Mesothelial cell of epicardium (in vitro differentiated cells): ENCODE data around the gene CHCHD2. TPM values are rescaled to one million over a fixed set of nuclear protein-coding genes. Genes with fewer than 3 reads are reported as not detected.

Source experiments
- DNase-seq, 2 experiments: peaks; one replicate each; pipeline ENCODE4 v3.0.0; 2021; ENCODE audit warnings: low spot score in 2 of 2; ENCODE audit not compliant: unreplicated experiment in 2 of 2
- H3K27ac Mint-ChIP-seq: 2 replicates; pipeline ENCODE4 v1.8.0; 2021; ENCODE audit warnings: mixed read lengths
- H3K27me3 Mint-ChIP-seq: 2 replicates; pipeline ENCODE4 v1.8.0; 2021; ENCODE audit warnings: low read depth, mixed read lengths
- H3K36me3 Mint-ChIP-seq: 2 replicates; pipeline ENCODE4 v1.8.0; 2021; ENCODE audit warnings: mixed read lengths
- H3K4me1 Mint-ChIP-seq: 2 replicates; pipeline ENCODE4 v1.8.0; 2021; ENCODE audit warnings: mixed read lengths
- H3K4me3 Mint-ChIP-seq: 2 replicates; pipeline ENCODE4 v1.8.0; 2021; ENCODE audit warnings: mild to moderate bottlenecking, moderate library complexity, mixed read lengths
- H3K9me3 Mint-ChIP-seq: 2 replicates; pipeline ENCODE4 v1.8.0; 2021; ENCODE audit warnings: mixed read lengths
- total RNA-seq: library from RNA; stranded (reverse); gene quantifications from 3 replicates; pipeline ENCODE4 v1.2.1, GENCODE V29; 2021
- TF ChIP-seq, protein P1 (sequence below): fragments of 200-600 bp; sonication (generic); IDR thresholded peaks from one replicate; pipeline ENCODE4 v1.5.0; 2021; ENCODE audit warnings: antibody characterized with exemption; ENCODE audit not compliant: unreplicated experiment

Gene CHCHD2
- total RNA-seq, 1 donor from 2014 or later = 195 TPM

DNA sequence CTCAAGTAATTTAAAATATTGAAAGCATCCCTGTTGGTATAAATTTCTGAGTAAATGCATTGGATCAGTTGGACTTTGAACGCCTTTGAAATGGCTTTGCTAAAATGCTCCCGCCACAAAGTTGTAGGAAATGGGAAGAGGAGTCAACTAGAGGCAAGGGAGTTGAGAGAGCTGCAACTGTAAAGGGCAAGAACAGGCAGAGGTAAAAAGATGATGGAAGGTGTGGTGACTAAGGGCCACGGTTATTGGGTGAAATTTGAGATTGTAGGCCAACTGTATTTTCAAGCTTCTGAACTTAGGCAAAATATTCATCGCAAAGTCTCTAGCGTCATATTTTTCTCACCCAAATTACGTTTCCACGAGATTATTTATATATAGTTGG lies 42.8 kb downstream of the CHCHD2 start:
- no peak for DNase-seq
- TF ChIP-seq, protein P1, sequence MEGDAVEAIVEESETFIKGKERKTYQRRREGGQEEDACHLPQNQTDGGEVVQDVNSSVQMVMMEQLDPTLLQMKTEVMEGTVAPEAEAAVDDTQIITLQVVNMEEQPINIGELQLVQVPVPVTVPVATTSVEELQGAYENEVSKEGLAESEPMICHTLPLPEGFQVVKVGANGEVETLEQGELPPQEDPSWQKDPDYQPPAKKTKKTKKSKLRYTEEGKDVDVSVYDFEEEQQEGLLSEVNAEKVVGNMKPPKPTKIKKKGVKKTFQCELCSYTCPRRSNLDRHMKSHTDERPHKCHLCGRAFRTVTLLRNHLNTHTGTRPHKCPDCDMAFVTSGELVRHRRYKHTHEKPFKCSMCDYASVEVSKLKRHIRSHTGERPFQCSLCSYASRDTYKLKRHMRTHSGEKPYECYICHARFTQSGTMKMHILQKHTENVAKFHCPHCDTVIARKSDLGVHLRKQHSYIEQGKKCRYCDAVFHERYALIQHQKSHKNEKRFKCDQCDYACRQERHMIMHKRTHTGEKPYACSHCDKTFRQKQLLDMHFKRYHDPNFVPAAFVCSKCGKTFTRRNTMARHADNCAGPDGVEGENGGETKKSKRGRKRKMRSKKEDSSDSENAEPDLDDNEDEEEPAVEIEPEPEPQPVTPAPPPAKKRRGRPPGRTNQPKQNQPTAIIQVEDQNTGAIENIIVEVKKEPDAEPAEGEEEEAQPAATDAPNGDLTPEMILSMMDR = no peak
- Mint-ChIP-seq H3K9me3 (no peaks in the 10 kb centered on the region), H3K36me3 (peaks cover 26% of the 10 kb centered on the region), H3K27ac (peak overlapping the region; percentile 98), H3K27me3 (no peaks in the 10 kb centered on the region), H3K4me1 (peaks cover 22% of the 10 kb centered on the region), H3K4me3 (peak overlapping the region; percentile 94)

DNA sequence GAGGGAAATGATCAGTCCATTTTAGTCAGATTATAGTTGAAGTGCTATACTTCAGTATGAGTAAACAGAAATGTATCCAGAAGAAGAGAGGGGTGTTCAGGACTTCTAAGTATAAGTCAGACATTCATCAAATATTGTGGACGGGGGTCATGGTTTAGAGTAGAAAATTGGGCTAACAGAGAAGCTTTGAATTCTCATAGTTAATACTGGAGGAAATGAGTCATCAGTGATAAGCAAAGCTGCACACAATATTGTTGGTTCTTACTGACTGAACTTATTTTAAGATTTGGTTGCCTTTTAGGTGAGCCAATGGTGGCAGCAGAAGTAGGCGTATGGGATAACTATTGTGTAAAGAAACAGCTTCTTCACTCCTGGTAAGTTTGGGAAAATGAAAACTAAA lies 43.9 kb downstream of the CHCHD2 start:
- TF ChIP-seq, protein P1 = no peak
- no peaks in the 10 kb centered on the region for H3K27me3 Mint-ChIP-seq
- no peak overlapping the region for H3K4me3 Mint-ChIP-seq
- no peak for DNase-seq
- peak overlapping the region; percentile 98 for H3K27ac Mint-ChIP-seq
- H3K9me3 Mint-ChIP-seq = no peaks in the 10 kb centered on the region
- H3K36me3 Mint-ChIP-seq = peaks cover 33% of the 10 kb centered on the region
- H3K4me1 Mint-ChIP-seq = peaks cover 22% of the 10 kb centered on the region

DNA sequence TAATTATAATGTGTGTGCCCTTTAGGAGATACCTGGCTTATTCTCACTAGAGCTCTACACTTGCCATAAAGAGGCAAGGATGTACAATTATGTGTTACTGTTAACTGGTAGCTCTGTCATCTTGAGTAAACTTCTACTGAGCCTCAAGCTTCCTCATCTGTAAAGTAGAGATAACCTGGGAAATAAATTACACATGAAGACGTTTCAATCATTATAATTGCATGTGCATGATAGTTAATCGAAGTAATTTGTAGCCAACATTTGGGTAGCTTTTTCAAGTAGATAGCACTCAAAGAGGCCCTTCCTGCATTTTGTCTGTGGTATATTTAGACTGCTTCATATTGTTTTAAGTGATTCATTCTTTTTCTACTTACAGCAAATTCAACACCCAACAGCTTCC lies 52.3 kb downstream of the CHCHD2 start:
- Mint-ChIP-seq H3K4me1 (peaks cover 28% of the 10 kb centered on the region), H3K27ac (no peak overlapping the region), H3K36me3 (peaks cover 18% of the 10 kb centered on the region), H3K4me3 (no peak overlapping the region), H3K9me3 (no peaks in the 10 kb centered on the region), H3K27me3 (no peaks in the 10 kb centered on the region)
- DNase-seq = no peak
- TF ChIP-seq, protein P1 = no peak

DNA sequence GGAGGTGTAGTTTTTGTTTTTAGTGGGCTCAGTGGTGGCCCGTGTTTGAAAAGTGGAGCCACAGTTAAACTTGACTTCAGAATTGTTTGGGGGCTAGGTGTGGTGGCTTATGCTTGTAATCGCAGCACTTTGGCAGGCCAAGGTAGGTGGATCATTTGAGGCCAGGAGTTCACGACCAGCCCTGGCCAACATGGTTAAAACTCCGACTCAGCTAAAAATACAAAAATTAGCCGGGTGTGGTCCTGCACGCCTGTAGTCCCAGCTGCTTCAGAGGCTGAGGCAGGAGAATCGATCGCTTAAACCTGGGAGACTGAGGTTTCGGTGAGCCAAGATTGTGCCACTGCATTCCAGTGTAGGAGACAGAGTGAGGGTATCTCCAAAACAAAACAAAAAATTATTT lies 52.9 kb downstream of the CHCHD2 start:
- Mint-ChIP-seq H3K27me3 (no peaks in the 10 kb centered on the region), H3K9me3 (no peaks in the 10 kb centered on the region), H3K27ac (peak overlapping the region; percentile 96), H3K4me3 (peak overlapping the region; percentile 66), H3K4me1 (peaks cover 34% of the 10 kb centered on the region), H3K36me3 (peaks cover 17% of the 10 kb centered on the region)
- DNase-seq = no peak
- TF ChIP-seq, protein P1 = no peak

Other genes starting within 250 kb of the CHCHD2 start
- gene SEPTIN14, start 243.7 kb downstream of the CHCHD2 start, total RNA-seq = 0.07 TPM in 1 of 3 replicates, not detected in the others
- 11.5 to 15.2 TPM (median 14.8 TPM) in 3 replicates for gene ZNF713, start 219.0 kb downstream of the CHCHD2 start, total RNA-seq
- gene MRPS17, start 154.6 kb downstream of the CHCHD2 start, total RNA-seq = 17.2 to 19.7 TPM (median 17.5 TPM) in 3 replicates
- gene NIPSNAP2, start 141.9 kb downstream of the CHCHD2 start, total RNA-seq = 59.9 to 63.4 TPM (median 62.8 TPM) in 3 replicates
- gene PSPH, start 55.0 kb downstream of the CHCHD2 start, total RNA-seq = 16.9 to 19.9 TPM (median 19.5 TPM) in 3 replicates
- gene CCT6A, start 54.7 kb downstream of the CHCHD2 start, total RNA-seq = 124 to 130 TPM (median 127 TPM) in 3 replicates
- gene SUMF2, start 42.2 kb downstream of the CHCHD2 start, total RNA-seq = 153 to 156 TPM (median 156 TPM) in 3 replicates
- gene PHKG1, start 13.5 kb downstream of the CHCHD2 start, total RNA-seq = 1.7 to 2.6 TPM (median 2.6 TPM) in 3 replicates
- gene NUPR2, start 9.9 kb upstream of the CHCHD2 start, total RNA-seq = not detected in 3 replicates